Suprapubic skin (tissue), 4 donors: Measurements from ENCODE around the gene ATOH8. TPM values are rescaled to one million over a fixed set of nuclear protein-coding genes. Genes with fewer than 3 reads are reported as not detected.

Source experiments
- DNase-seq, 2 donors: peaks; one replicate each; pipeline ENCODE4 v3.0.0-alpha.2; 2019; ENCODE audit warnings: low spot score in 2 of 2
- H3K27ac ChIP-seq: fragments of 200-600 bp; sonication (generic); one replicate; pipeline ENCODE4 v1.5.1; 2019
- H3K27me3 ChIP-seq: fragments of 200-600 bp; sonication (generic); one replicate; pipeline ENCODE4 v1.5.1; 2019
- H3K36me3 ChIP-seq: fragments of 200-600 bp; sonication (generic); one replicate; pipeline ENCODE4 v1.5.1; 2019
- H3K4me1 ChIP-seq: fragments of 200-600 bp; sonication (generic); one replicate; pipeline ENCODE4 v1.5.1; 2019
- H3K4me3 ChIP-seq: fragments of 200-600 bp; sonication (generic); one replicate; pipeline ENCODE4 v1.5.1; 2019; ENCODE audit warnings: mild to moderate bottlenecking
- H3K9me3 ChIP-seq: fragments of 200-600 bp; sonication (generic); one replicate; pipeline ENCODE4 v1.5.1; 2019
- EP300 ChIP-seq: sonication (generic); formaldehyde crosslinking; IDR thresholded peaks from one replicate; pipeline ENCODE4 v1.6.1; 2017; ENCODE audit warnings: antibody characterized with exemption
- POLR2A ChIP-seq, 2 donors: fragments of 450-650 bp; IDR thresholded peaks; one replicate each; pipeline ENCODE4 v1.6.1; 2017; ENCODE audit warnings: antibody characterized with exemption in 2 of 2, mild to moderate bottlenecking in 2 of 2, moderate library complexity in 2 of 2
- POLR2AphosphoS5 ChIP-seq, 3 donors: sonication (generic); formaldehyde crosslinking; IDR thresholded peaks; one replicate each; pipeline ENCODE4 v1.6.1; 2017; ENCODE audit warnings: antibody characterized with exemption in 3 of 3
- WGBS: methylation state at CpG from one replicate; pipeline ENCODE4 v1.1.5; 2018; 5-methylcytosine and 5-hydroxymethylcytosine counted together
- total RNA-seq, 4 donors: library from RNA; depleted of rRNA; stranded (reverse); fragments of >200 nt; gene quantifications; one replicate each; pipeline ENCODE4 v1.1.0, GENCODE V29; 2016
- TF ChIP-seq, protein P1 (sequence below), 2 donors: fragments of 200-600 bp in 1 of 2; fragments of 450-650 bp in 1 of 2; sonication (generic) in 1 of 2; IDR thresholded peaks; one replicate each; pipeline ENCODE4 v1.5.1; 2016 to 2019; ENCODE audit warnings: antibody characterized with exemption in 2 of 2, mild to moderate bottlenecking in 1 of 2, moderate library complexity in 1 of 2

ATOH8 gene
- total RNA-seq, 4 donors from 2014 or later = 9.7 to 30.3 (median 27.3) TPM

DNA sequence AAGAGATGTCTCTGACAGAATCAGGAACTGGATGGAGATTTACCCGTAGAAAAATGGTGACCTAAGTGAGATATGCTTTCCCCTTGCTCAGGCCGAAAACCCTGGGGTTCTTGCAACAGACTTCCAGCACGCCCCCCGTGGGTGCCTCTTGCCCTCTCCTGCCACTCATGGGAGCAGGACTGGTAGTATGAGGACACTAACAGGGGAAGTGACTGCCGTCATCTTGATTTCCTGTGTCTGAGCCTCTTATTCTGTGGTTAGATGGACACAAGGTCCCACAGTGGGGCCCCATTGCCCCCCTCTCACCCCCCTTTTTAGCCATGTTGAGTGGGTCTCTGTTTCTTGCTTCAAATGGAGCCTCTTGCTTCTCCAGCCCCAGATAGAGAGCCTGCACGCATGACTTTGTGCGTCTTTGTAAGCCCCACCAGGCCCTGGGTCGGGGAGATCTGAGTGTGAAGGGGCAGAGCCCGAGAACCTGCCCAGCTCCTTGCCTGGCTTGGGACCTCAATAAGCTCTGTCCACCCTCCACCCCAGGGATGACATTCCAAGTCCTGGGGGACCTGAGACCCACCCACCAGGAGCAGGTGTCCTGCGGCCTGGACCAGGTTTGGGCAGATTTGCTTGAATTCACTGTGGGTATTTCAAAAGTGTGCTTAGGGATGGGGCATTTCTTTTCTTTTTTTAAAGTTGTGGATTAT lies 47.0 kb upstream of the ATOH8 start:
- peak in 1 of 2 donors; percentile 75 for DNase-seq
- Histone ChIP-seq H3K27ac (peak overlapping the region; percentile 46), H3K27me3 (no peaks in the 10 kb centered on the region), H3K4me1 (peaks cover 71% of the 10 kb centered on the region), H3K9me3 (no peaks in the 10 kb centered on the region), H3K4me3 (no peak overlapping the region), H3K36me3 (no peaks in the 10 kb centered on the region)
- TF ChIP-seq POLR2AphosphoS5 (IDR thresholded peaks at IDR 0.05) = no peak
- TF ChIP-seq POLR2A (IDR thresholded peaks at IDR 0.05) = no peak
- WGBS = 88% methylated on average over 9 of the region's 10 CpGs

DNA sequence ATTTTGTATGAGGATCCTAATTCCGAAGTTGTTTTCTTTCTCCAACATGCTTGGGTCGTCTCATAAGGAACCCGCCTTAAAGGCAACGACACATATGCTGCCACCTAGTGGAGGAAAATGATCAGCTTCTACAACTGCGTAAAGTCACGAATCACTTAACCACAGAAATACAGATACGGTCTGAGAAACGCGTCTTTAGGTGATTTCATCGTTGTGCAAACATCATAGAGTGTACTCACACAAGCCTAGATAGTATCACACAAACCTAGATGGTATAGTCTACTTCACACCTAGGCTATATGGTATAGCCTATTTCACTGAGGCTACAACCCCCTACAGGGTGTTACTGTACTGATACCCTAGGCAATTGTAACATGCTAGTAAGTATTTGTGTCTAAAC lies 46.5 kb upstream of the ATOH8 start:
- TF ChIP-seq POLR2A (IDR thresholded peaks at IDR 0.05) (no peak), EP300 (no peak), POLR2AphosphoS5 (IDR thresholded peaks at IDR 0.05) (no peak)
- TF ChIP-seq, protein P1, sequence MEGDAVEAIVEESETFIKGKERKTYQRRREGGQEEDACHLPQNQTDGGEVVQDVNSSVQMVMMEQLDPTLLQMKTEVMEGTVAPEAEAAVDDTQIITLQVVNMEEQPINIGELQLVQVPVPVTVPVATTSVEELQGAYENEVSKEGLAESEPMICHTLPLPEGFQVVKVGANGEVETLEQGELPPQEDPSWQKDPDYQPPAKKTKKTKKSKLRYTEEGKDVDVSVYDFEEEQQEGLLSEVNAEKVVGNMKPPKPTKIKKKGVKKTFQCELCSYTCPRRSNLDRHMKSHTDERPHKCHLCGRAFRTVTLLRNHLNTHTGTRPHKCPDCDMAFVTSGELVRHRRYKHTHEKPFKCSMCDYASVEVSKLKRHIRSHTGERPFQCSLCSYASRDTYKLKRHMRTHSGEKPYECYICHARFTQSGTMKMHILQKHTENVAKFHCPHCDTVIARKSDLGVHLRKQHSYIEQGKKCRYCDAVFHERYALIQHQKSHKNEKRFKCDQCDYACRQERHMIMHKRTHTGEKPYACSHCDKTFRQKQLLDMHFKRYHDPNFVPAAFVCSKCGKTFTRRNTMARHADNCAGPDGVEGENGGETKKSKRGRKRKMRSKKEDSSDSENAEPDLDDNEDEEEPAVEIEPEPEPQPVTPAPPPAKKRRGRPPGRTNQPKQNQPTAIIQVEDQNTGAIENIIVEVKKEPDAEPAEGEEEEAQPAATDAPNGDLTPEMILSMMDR (IDR thresholded peaks at IDR 0.05) = peak; percentile 73 to 80
- 1% methylated on average over 10 of the region's 10 CpGs for WGBS
- Histone ChIP-seq H3K4me3 (no peak overlapping the region), H3K36me3 (no peaks in the 10 kb centered on the region), H3K4me1 (peaks cover 70% of the 10 kb centered on the region), H3K9me3 (no peaks in the 10 kb centered on the region), H3K27ac (peak overlapping the region; percentile 89), H3K27me3 (no peaks in the 10 kb centered on the region)
- peak in 1 of 2 donors; percentile 68 for DNase-seq

- no peak for TF ChIP-seq POLR2A (IDR thresholded peaks at IDR 0.05)
- TF ChIP-seq EP300 = peak; percentile 37
- peak; percentile 22 to 98 (median 71) for TF ChIP-seq POLR2AphosphoS5 (IDR thresholded peaks at IDR 0.05)
- no peak for DNase-seq
- 62% methylated on average over 1 of the region's 1 CpG for WGBS
- H3K27me3 ChIP-seq = no peaks in the 10 kb centered on the region
- peak overlapping the region; percentile 89 for H3K27ac ChIP-seq
- H3K4me3 ChIP-seq = no peak overlapping the region
- H3K9me3 ChIP-seq = no peaks in the 10 kb centered on the region
- H3K36me3 ChIP-seq = no peaks in the 10 kb centered on the region
- peaks cover 83% of the 10 kb centered on the region for H3K4me1 ChIP-seq
Measured at GRCh38 chr2:85708641-85709040, 45.1 kb upstream of the ATOH8 start.

- H3K4me3 ChIP-seq = no peak overlapping the region
- WGBS = 47% methylated on average over 4 of the region's 4 CpGs
- no peaks in the 10 kb centered on the region for H3K9me3 ChIP-seq
- TF ChIP-seq, protein P1 (IDR thresholded peaks at IDR 0.05) = no peak
- no peak for TF ChIP-seq EP300
- TF ChIP-seq POLR2AphosphoS5 (IDR thresholded peaks at IDR 0.05) = peak in 1 of 3 donors; percentile 14
- TF ChIP-seq POLR2A (IDR thresholded peaks at IDR 0.05) = no peak
- DNase-seq = peak in 1 of 2 donors; percentile 65
- H3K27ac ChIP-seq = peak overlapping the region; percentile 89
- no peaks in the 10 kb centered on the region for H3K36me3 ChIP-seq
- peaks cover 88% of the 10 kb centered on the region for H3K4me1 ChIP-seq
- no peaks in the 10 kb centered on the region for H3K27me3 ChIP-seq
Measured at GRCh38 chr2:85709401-85709811, 44.4 kb upstream of the ATOH8 start.

GRCh38 chr2:85710687-85711577 lies 42.9 kb upstream of the ATOH8 start:
- 56% methylated on average over 17 of the region's 19 CpGs for WGBS
- TF ChIP-seq POLR2A (IDR thresholded peaks at IDR 0.05) (peak in 1 of 2 donors; percentile 23), EP300 (no peak), POLR2AphosphoS5 (IDR thresholded peaks at IDR 0.05) (peak in 1 of 3 donors; percentile 23)
- TF ChIP-seq, protein P1 (IDR thresholded peaks at IDR 0.05) = no peak
- H3K27ac ChIP-seq = peak overlapping the region; percentile 89
- no peaks in the 10 kb centered on the region for H3K9me3 ChIP-seq
- no peaks in the 10 kb centered on the region for H3K36me3 ChIP-seq
- peaks cover 74% of the 10 kb centered on the region for H3K4me1 ChIP-seq
- peak; percentile 89 to 90 for DNase-seq
- H3K4me3 ChIP-seq = peak overlapping the region; percentile 4
- no peaks in the 10 kb centered on the region for H3K27me3 ChIP-seq
